HG03097 (cell line): Measurements from ENCODE around the gene MDP1.

Experiments used
- ATAC-seq: cut with Tn5 transposase; IDR thresholded peaks from one replicate; pipeline ENCODE4 v1.9.1; 2021; ENCODE audit not compliant: unreplicated experiment, low FRiP score

The MDP1 gene

DNA sequence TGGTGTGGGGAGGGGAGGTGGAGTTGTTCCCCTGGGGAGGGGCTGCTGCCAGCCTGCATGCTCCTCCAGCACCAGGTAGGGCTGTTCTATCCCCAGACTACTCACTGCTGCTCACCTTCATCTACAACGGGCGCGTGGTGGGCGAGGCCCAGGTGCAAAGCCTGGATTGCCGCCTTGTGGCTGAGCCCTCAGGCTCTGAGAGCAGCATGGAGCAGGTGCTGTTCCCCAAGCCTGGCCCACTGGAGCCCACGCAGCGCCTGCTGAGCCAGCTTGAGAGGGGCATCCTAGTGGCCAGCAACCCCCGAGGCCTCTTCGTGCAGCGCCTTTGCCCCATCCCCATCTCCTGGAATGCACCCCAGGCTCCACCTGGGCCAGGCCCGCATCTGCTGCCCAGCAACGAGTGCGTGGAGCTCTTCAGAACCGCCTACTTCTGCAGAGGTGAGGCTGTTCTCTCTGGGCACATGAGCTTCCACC is 51.3 kb downstream of the MDP1 start:
- no peak for ATAC-seq
